Activated CD8-positive, alpha-beta memory T cell treated with anti-CD3 and anti-CD28 coated beads, Interleukin-2, amount 50 U/mL, for 24 hours (primary cell): ENCODE data around the gene WSCD1.

Experiments used
- DNase-seq: peaks from one replicate; pipeline ENCODE4 v3.0.0-alpha.2; 2020; ENCODE audit errors: extremely low read depth

Gene WSCD1

GRCh38 chr17:6059406-6059805 is 10.8 kb upstream of the WSCD1 start:
- DNase-seq = no peak

DNA sequence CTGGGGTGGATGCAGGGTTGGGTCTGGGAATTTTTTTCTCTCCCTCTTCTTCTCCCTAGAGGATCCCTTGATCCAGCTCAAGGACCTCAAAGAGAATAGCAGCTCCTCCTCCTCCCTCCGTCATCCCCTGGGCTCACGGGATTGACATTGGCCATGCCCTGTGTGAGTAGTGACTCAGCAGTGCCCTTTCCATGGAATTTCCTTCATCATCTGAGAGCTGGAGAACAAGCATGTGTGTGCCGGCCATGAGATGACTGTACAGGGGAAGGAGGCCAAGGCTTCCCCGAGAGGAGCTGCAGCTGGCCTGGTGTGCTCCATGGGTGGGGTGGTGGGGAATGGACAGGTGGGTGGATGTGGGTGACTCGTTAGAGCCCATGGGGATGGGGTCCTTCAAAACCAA is 8.9 kb upstream of the WSCD1 start:
- DNase-seq = no peak

- no peak for DNase-seq
Observed at GRCh38 chr17:6064868-6065267, 5.3 kb upstream of the WSCD1 start.

DNA sequence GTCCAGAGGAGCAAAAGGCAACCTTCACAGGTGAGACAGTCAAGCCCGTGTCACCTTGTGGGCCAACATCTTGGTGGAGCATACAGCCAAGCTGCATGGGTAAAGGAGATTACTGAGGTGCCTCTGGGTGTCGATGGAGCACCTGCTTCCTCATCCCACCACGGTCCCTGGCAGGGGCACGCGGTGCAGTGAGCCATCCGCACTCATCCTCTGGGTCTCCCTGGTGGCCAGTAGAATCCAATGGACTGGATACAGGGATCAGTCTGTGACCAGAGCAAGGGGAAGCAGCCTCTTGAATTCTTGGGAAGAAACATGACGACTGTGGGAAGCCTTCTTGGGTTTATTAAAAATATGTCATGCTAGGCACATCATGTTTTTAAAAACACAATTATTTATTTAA is 4.8 kb upstream of the WSCD1 start:
- no peak for DNase-seq

GRCh38 chr17:6066183-6066948 is 3.8 kb upstream of the WSCD1 start:
- DNase-seq = no peak

DNA sequence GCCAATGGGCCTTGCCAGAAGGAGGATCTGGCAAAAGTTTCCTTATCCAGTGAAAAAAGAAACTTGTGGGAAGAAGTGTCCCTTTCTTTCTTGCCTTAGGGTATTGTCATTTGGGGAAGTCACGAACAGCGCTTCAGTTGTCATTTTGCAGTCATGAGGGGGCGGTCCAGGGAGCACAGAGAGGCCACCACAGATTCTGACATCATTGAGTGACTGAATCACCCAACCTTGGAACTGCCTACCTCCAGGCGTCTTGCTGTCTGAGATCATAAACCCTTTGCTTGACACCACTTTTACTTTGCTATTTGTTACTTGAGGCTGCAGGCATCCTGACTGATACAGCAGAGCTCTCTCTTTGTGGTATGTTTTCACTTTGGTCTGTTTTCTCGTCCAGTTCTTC is 3.1 kb upstream of the WSCD1 start:
- no peak for DNase-seq

GRCh38 chr17:6070430-6070912 is 292 bp downstream of the WSCD1 start:
- DNase-seq = no peak

DNA sequence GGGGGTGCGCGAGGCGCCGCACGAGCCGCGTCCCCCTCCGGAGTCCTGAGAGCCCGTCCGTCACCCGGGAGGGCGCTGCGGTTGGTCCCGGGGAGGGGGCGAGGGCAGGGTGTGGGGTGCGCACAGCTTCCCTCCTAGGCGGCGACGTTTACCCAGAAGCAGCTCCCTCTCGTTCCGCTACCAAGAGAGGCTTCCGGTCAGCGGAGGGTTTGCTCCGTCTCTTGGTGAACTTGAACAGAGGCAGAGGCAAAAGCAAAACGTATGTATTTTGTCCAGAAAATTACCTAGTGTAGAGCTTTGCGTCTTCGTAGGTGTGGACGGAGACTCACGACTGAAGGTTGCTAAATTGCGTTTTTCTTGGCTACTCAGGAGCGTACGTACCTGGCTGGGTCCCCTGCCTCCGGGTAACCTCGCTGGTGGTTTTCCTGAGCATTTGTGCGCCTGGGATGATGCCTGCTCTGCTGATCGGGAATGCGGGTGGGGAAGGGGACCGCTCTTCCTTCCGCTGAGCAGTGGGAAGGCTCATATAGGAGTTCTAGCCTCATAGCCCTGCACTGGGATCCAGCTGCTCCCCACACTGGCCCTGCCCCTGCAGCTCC is 833 bp downstream of the WSCD1 start:
- no peak for DNase-seq

GRCh38 chr17:6071528-6072065 is 1.4 kb downstream of the WSCD1 start:
- no peak for DNase-seq

GRCh38 chr17:6072157-6072556 is 2.0 kb downstream of the WSCD1 start:
- no peak for DNase-seq

DNA sequence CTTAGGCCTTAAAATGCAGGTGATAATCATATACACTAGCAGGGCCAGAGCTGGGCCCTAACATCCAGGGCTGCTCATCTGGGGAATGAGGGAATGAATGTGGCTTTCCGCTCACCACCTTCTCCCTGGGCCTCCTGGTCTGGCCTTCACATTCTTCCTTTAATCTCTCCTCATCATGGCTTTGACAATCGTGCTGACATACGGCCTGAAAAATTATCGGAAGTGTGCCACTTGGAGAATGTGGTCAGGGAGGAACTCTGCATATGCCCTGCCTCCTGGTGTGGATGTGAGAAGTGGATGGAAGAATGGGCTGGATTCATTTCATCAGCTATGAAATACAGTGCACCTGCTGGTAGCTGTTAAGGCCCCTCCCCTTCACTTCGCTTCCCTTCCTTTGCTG is 2.4 kb downstream of the WSCD1 start:
- no peak for DNase-seq

- DNase-seq = no peak
Observed at GRCh38 chr17:6073620-6074019, 3.4 kb downstream of the WSCD1 start.

DNA sequence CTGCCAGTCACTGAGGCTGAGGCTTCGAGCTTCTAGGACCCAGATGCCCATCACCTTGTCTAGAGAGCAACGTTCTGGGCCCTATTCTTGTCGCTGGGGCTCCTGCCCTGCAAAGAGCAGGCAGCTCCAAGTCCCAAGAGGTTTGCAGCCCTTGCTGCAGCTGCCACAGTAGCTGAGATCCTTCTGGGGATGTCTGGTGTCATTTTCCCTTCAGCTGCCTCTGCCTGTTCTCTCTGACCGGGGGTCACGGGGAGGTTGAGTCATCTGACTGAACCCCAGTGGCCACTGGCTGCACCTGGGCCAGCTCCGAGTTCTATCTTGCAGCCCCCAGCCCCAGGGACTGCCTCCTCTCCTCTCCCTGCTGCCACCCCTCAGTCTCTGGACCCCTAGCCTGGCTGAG is 4.9 kb downstream of the WSCD1 start:
- no peak for DNase-seq

GRCh38 chr17:6075845-6076244 is 5.7 kb downstream of the WSCD1 start:
- DNase-seq = no peak

- no peak for DNase-seq
Observed at GRCh38 chr17:6077752-6078151, 7.6 kb downstream of the WSCD1 start.

- no peak for DNase-seq
Observed at GRCh38 chr17:6078458-6078871, 8.3 kb downstream of the WSCD1 start.

DNA sequence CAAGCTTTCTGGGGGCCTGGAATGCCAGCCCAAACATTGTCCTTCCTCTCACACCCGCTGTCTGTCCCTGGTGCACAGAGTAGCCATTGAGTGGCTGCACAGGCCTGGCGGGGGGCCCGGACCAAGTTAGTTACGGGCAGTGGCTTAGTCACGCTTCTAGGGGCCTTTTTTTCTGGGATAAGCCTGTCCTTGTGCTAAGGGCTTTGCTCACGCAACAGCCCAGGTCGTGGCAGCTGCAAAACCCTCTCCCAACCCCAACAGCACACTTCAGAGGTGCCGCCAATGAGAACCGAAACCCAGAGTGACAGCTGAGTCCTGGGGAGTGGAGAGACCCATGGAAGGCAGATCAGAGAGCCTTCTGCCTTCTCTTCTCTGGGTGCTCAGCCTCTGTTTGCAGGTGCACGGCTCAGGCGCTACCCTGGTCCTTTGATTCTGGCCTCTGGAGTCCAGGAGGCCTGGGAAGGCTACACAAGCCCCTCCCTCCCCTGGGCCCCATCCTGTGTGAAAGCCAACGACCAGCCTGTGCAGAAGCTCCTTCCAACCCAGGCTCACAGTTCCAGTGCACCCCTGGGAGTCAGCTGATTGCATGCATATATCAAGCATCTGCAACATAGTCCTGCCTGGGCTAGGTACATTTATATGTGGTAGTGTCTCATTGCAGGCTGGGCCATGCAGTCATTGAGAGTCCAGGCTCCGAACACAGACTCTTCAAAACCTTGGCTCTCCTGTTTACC is 9.1 kb downstream of the WSCD1 start:
- DNase-seq = no peak

DNA sequence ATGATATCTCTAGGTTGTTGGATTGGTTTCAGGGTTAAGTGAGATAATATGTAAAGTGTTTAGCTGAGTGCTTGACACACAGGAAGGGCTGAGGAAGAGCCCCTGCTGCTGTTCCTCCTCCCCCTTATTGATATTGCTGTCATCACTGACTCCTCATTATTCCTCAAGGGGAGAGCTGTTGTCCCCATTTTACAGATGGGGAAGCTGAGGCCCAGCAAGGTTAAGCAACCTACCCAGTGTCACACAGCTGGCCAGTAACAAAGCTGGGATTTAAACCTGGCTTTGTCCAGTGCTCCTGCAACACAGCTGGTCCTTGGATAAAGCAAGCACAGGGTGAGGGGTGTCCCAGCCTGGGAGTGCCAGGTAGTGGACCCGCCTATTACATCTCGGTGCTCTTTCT is 9.8 kb downstream of the WSCD1 start:
- DNase-seq = no peak

- DNase-seq = no peak
Observed at GRCh38 chr17:6080711-6081430, 10.7 kb downstream of the WSCD1 start.

DNA sequence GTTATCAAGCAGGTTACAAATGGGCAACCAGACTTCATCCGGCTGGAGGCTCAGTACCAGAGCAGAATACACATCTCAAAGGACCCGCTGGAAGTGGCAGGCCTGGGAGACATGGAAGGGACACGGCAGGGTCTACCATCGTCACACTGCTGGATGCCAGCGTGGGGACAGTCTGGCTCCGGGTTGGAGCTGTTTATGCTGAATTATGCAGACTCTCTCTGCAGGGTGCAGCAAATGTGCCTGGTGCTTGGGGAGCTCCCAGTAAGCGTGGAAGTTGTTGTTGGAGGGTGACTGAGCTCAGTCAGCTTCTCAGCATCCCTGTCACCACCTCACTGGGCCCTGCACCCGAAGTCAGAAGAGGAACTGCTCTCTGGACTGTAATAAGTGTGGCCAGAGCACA is 12.2 kb downstream of the WSCD1 start:
- no peak for DNase-seq

DNA sequence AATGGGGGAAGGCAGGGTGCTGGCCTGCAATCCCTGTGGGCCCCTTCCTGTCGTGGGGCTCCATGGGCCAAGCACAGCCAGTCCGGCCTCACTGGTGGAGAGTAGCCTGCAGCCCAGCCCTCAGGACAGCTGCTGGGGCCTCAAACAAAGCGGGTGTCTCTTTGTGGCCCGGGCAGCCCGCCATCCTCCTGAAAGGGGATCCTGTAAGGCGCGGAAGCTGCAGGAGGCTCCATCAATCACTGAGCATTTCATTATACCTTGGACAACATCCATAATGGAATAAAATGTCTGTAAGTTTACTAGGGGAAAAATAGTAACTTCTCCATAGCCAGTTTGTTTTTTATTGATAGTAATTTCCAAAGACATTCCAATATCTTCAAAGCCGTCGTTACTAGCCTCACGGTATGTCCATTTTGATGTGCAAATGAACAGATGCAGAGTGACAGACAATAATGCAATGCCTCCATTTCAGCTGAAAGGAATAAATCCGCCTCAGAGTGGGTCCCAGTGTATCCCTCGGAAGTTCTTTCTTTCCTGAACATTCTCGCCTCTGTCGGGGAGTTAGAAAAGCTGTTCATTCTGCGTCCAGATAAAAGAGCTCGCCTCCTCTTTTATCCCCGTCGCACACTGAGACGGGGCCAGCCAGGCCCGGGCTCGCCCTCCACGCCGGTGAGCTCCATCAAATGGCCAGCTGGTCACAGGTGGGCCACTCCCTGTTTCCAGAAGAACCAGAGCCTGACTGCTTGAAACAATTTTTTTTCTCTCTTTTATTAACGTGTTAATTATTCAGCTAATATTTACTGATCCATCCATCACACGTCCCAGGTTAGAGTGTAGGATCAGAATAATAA is 14.4 kb downstream of the WSCD1 start:
- DNase-seq = no peak
